ENCODE measurements around the gene GOLGA6L1. TPM values are rescaled to one million over a fixed set of nuclear protein-coding genes. Genes with fewer than 3 reads are reported as not detected.
"Not testable (repeated sequence)": the region's sequence is repeated elsewhere in the genome, so short reads cannot be mapped to it uniquely, and the experiment has no call there.

GOLGA6L1 gene
- total RNA-seq, result not detected

DNA sequence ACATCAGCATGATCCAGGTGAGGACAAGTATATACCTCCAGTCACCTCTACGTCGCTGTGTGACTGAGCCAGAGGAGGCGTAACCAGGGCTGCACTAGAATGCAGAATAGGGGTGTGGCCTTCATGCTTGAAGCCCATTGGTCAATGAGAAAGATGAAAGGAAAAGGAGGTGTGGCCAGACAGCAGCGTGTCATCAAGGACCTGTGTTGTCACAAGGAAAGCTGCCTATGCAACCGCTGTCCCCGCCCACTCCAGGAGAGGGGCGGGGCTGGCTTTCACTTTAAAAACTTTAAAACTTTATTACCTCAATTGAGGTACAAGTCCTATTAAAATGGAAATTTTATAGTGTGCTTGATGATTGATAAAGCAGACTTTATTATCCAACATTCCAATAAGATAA is at the start of gene GOLGA6L1:
GOLGA6L1 (minus strand) TSS at position 101 of the 400 bp plus-strand sequence; CDS start at position 10, 91 bp downstream.
- intact Hi-C loops (cut with micrococcal nuclease); H3K4me1 Mint-ChIP-seq (ENCODE audit: low read depth); H3K36me3 Mint-ChIP-seq; H3K4me3 Mint-ChIP-seq; H3K27ac Mint-ChIP-seq; DNase-seq; H3K9me3 Mint-ChIP-seq; H3K27me3 Mint-ChIP-seq; POLR2A ChIA-PET; CTCF ChIA-PET: not testable (repeated sequence)

- H3K27me3 Mint-ChIP-seq; H3K9me3 Mint-ChIP-seq; intact Hi-C loops (cut with micrococcal nuclease); H3K4me1 Mint-ChIP-seq (ENCODE audit: low read depth); POLR2A ChIA-PET; H3K36me3 Mint-ChIP-seq; CTCF ChIA-PET; H3K27ac Mint-ChIP-seq; DNase-seq; H3K4me3 Mint-ChIP-seq: not testable (repeated sequence)
Observed at GRCh38 chr15:23181201-23181600, 44.6 kb upstream of the GOLGA6L1 start.

DNA sequence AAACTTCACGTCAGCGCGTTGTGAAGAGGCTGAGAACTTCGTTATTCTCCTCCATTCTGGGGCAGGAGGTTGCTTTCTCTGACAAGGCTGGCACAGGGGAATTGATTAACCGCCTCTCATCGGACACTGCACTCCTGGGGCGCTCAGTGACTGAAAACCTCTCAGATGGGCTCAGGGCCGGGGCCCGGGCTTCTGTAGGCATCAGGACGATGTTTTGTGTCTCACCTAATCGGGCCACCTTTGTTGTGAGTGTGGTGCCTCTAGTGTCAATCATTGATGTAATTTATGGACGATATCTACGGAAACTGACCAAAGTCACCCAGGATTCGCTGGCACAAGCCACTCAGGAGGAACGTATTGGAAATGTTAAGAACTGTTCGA is 43.9 kb upstream of the GOLGA6L1 start:
- H3K9me3 Mint-ChIP-seq; CTCF ChIA-PET; intact Hi-C loops (cut with micrococcal nuclease); H3K4me3 Mint-ChIP-seq; DNase-seq; H3K4me1 Mint-ChIP-seq (ENCODE audit: low read depth); H3K36me3 Mint-ChIP-seq; H3K27ac Mint-ChIP-seq; POLR2A ChIA-PET; H3K27me3 Mint-ChIP-seq: not testable (repeated sequence)

DNA sequence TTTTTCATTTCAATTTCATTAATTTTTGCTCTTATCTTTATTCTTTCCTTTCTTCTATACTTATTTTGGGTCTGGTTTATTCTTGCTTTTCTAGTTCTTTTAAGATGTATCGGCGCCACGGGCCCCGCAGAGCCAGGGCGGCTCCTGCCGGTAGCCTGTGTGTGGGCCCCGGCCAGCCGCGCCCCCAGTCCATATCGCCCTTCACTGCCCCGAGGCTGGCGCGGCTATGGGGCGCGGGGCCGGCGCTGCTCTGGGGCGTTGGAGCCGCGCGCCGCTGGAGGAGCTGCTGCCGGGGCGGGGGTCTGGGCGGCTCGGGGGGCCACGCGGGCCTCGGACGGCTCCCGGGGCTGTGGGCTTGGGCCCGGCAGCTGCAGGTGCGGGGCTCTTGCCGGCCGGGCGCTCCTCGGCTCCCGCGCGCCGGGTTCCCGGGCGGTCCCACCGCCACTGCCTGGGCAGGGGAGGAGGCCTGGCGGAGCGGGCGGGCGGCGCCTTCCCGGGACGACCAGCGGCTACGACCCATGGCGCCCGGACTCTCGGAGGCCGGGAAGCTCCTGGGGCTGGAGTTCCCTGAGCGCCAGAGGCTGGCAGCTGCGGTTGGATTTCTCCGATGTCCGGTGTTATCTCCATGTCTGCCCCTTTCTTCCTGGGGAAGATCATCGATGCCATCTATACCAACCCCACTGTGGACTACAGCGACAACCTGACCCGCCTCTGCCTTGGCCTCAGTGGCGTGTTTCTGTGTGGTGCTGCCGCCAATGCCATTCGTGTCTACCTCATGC is 43.3 kb upstream of the GOLGA6L1 start:
- POLR2A ChIA-PET; H3K9me3 Mint-ChIP-seq; H3K36me3 Mint-ChIP-seq; H3K27ac Mint-ChIP-seq; DNase-seq; H3K27me3 Mint-ChIP-seq; H3K4me1 Mint-ChIP-seq (ENCODE audit: low read depth); CTCF ChIA-PET; intact Hi-C loops (cut with micrococcal nuclease); H3K4me3 Mint-ChIP-seq: not testable (repeated sequence)

DNA sequence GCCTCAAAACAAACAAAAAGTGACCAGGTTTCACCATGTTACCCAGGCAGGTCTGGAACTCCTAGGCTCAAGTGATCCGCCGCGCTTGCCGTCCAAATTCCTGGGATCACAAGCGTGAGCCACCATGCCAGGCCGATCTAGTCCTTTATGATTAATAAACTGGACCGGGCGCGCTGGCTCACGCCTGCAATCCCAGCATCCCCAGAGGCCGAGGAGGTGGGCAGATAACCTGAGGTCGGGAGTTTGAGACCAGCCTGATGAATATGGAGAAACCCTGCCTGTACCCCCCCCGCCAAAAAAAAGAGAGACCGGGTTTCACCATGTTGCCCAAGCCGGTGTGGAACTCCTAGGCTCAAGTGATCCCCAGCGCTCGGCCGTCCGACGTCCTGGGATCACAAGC is 40.1 kb upstream of the GOLGA6L1 start:
- H3K27me3 Mint-ChIP-seq; H3K4me3 Mint-ChIP-seq; DNase-seq; intact Hi-C loops (cut with micrococcal nuclease); POLR2A ChIA-PET; CTCF ChIA-PET; H3K4me1 Mint-ChIP-seq (ENCODE audit: low read depth); H3K27ac Mint-ChIP-seq; H3K9me3 Mint-ChIP-seq; H3K36me3 Mint-ChIP-seq: not testable (repeated sequence)

DNA sequence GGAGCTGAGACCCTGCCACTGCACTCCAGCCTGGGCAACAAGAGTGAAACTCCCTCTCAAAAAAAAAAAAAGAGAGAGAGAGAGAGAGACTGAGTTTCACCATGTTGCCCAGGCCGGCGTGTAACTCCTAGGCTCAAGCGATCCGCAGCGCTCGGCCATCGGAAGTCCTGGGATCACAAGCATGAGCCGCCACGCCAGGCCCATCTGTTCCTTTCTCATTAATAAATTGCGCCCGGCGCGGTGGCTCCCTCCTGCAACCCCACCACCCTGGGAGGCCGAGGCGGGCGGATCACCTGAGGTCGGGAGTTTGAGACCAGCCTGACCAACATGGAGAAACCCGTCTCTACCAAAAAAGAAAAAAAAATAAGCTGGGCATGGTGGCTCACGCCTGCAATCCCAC is 39.0 kb upstream of the GOLGA6L1 start:
- POLR2A ChIA-PET; H3K4me1 Mint-ChIP-seq (ENCODE audit: low read depth); CTCF ChIA-PET; H3K27me3 Mint-ChIP-seq; H3K4me3 Mint-ChIP-seq; H3K27ac Mint-ChIP-seq; H3K9me3 Mint-ChIP-seq; intact Hi-C loops (cut with micrococcal nuclease); DNase-seq; H3K36me3 Mint-ChIP-seq: not testable (repeated sequence)

- H3K4me1 Mint-ChIP-seq (ENCODE audit: low read depth); H3K27me3 Mint-ChIP-seq; H3K9me3 Mint-ChIP-seq; DNase-seq; H3K27ac Mint-ChIP-seq; CTCF ChIA-PET; intact Hi-C loops (cut with micrococcal nuclease); POLR2A ChIA-PET; H3K36me3 Mint-ChIP-seq; H3K4me3 Mint-ChIP-seq: not testable (repeated sequence)
Observed at GRCh38 chr15:23174609-23175140, 38.1 kb upstream of the GOLGA6L1 start.

GRCh38 chr15:23132787-23133186 is 3.8 kb downstream of the GOLGA6L1 start:
- H3K27me3 Mint-ChIP-seq; intact Hi-C loops (cut with micrococcal nuclease); H3K27ac Mint-ChIP-seq; H3K4me3 Mint-ChIP-seq; DNase-seq; H3K4me1 Mint-ChIP-seq (ENCODE audit: low read depth); CTCF ChIA-PET; POLR2A ChIA-PET; H3K9me3 Mint-ChIP-seq; H3K36me3 Mint-ChIP-seq: not testable (repeated sequence)

DNA sequence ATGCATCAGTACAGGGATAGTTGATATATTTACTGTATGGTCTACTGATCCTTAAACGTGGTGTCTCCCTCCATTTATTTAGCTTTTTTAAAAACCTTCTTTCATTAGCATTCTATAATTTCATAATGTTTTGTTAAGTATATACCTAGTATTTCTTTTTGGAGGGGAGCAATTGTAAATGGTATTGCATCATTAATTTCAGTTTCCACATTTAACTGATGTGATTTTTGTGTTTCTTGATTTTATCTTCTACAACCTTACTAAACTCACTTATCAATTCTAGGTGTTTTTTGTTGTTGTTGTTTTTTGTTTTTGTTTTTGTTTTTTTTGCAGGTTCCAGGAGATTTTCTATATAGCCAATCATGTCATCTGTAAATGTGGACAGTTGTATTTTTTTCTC is 18.4 kb downstream of the GOLGA6L1 start:
- POLR2A ChIA-PET, result no interaction called here
- no peak overlapping the region for H3K27ac Mint-ChIP-seq
- peaks cover 4% of the 10 kb centered on the region for H3K9me3 Mint-ChIP-seq
- no peak overlapping the region for H3K4me3 Mint-ChIP-seq
- CTCF ChIA-PET, result no interaction called here
- no peaks in the 10 kb centered on the region for H3K4me1 Mint-ChIP-seq (ENCODE audit: low read depth)
- no peak for DNase-seq
- H3K36me3 Mint-ChIP-seq, result no peaks in the 10 kb centered on the region
- H3K27me3 Mint-ChIP-seq, result peaks cover 3% of the 10 kb centered on the region
- intact Hi-C loops (cut with micrococcal nuclease), result no loop called here

GRCh38 chr15:23095796-23096195 is 40.8 kb downstream of the GOLGA6L1 start:
- ChIA-PET POLR2A (no interaction called here), CTCF (no interaction called here)
- H3K36me3 Mint-ChIP-seq, result no peaks in the 10 kb centered on the region
- no peak overlapping the region for H3K27ac Mint-ChIP-seq
- H3K4me3 Mint-ChIP-seq, result no peak overlapping the region
- no peak for DNase-seq
- intact Hi-C loops (cut with micrococcal nuclease), result no loop called here
- no peaks in the 10 kb centered on the region for H3K4me1 Mint-ChIP-seq (ENCODE audit: low read depth)
- H3K27me3 Mint-ChIP-seq, result peaks cover 3% of the 10 kb centered on the region
- no peaks in the 10 kb centered on the region for H3K9me3 Mint-ChIP-seq

GRCh38 chr15:23083115-23083514 is 53.5 kb downstream of the GOLGA6L1 start:
- ChIA-PET POLR2A (no interaction called here), CTCF (no interaction called here)
- intact Hi-C loops (cut with micrococcal nuclease), result no loop called here
- Mint-ChIP-seq H3K27me3 (no peaks in the 10 kb centered on the region), H3K27ac (no peak overlapping the region), H3K36me3 (no peaks in the 10 kb centered on the region), H3K4me3 (no peak overlapping the region), H3K9me3 (no peaks in the 10 kb centered on the region), H3K4me1 (ENCODE audit: low read depth) (no peaks in the 10 kb centered on the region)
- no peak for DNase-seq

DNA sequence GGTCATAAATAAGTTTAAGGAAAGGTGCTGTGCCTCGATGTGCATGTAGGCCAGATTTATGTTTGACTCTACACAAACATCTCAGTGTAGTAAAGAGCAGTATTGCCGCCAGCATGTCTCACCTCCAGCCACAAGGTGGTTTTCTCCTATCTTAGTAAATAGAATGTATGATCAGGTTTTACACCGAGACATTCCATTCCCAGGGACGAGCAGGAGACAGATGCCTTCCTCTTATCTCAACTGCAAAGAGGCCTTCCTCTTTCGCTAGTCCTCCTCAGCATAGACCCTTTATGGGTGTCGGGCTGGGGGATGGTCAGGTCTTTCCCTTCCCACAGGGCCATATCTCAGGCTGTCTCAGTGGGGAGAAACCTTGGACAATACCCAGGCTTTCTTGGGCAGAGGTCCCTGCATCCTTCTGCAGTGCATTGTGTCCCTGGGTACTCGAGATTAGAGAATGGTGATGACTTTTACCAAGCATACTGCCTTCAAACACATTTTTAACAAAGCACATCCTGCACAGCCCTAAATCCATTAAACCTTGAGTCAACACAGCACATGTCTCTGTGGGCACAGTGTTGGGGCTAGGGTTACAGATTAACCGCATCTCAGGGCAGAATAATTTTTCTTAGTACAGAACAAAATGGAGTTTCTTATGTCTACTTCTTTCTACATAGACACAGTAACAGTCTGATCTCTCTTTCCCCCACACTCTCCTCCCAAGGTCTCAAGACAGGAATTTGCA is 54.5 kb downstream of the GOLGA6L1 start:
- DNase-seq, POLR2A ChIA-PET: not testable (repeated sequence)

DNA sequence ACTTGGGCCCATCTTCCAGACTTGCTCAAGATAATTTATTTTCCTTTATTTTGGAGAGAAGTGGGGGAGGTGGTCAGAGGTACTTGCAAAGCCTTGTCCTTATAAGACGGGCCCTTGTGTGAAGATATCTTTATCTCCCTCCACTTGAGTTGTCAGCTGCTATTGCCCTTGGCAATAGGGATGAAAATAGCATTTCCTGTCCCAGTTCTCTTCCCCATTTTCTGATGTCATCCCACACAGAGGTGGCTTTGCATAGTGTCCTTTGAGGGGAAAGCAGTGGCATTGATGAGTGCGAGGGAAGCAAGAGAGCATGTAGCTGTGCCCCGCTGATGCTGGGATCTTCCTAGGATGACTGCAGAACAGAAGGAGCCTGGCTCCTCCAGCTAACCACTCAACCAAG is 55.4 kb downstream of the GOLGA6L1 start:
- Mint-ChIP-seq H3K27ac (no peak overlapping the region), H3K4me3 (no peak overlapping the region)
- CTCF ChIA-PET, result no interaction called here

More for the DNA sequence above, 54.5 kb downstream of the GOLGA6L1 start:
- CTCF ChIA-PET; H3K36me3 Mint-ChIP-seq; intact Hi-C loops (cut with micrococcal nuclease); H3K27me3 Mint-ChIP-seq; H3K4me1 Mint-ChIP-seq (ENCODE audit: low read depth); H3K9me3 Mint-ChIP-seq; H3K27ac Mint-ChIP-seq; H3K4me3 Mint-ChIP-seq: not testable (repeated sequence)

More for the DNA sequence above, 55.4 kb downstream of the GOLGA6L1 start:
- POLR2A ChIA-PET, result no interaction called here
- H3K4me1 Mint-ChIP-seq (ENCODE audit: low read depth), result no peaks in the 10 kb centered on the region
- intact Hi-C loops (cut with micrococcal nuclease), result no loop called here
- H3K27me3 Mint-ChIP-seq, result no peaks in the 10 kb centered on the region
- H3K9me3 Mint-ChIP-seq, result no peaks in the 10 kb centered on the region
- DNase-seq, result no peak
- no peaks in the 10 kb centered on the region for H3K36me3 Mint-ChIP-seq

Measured in activated CD4-positive, alpha-beta memory T cell treated with anti-CD3 and anti-CD28 coated beads for 36 hours (primary cell).